ENCODE data around the gene PACRG. TPM values are rescaled to one million over a fixed set of nuclear protein-coding genes. Genes with fewer than 3 reads are reported as not detected.

The PACRG gene
- total RNA-seq, 4 donors from 2014 or later = 1.5 to 10.4 (median 2.1) TPM

DNA sequence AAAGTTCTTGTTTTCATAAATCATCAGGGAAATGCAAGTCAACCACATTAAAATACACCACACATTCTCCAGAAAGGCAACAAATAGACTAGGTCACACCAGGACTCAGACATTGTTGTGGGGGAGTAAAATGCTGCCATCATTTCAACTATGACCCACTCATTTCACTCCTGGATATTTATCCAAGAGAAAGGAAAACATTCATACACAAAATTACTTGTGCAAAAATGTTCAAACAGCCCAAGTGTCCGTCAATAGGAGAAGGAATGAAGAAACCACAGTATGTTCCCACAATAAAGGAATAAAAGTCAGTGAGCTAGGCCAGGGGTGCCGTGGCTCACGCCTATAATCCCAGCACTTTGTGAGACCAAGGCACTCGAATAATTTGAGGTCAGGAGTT, 605.3 kb downstream of the PACRG start:
- Histone ChIP-seq H3K4me3 (no peak overlapping the region), H3K9me3 (no peaks in the 10 kb centered on the region), H3K36me3 (no peaks in the 10 kb centered on the region), H3K27me3 (no peaks in the 10 kb centered on the region), H3K27ac (peak overlapping the region in 3 of 4 donors; percentile 32 to 92 (median 92)), H3K4me1 (peaks cover 0 to 81% (median 33%) of the 10 kb centered on the region in 4 donors)
- DNase-seq (ENCODE audit: low spot score in 2 of 2) = no peak
- TF ChIP-seq CTCF (IDR thresholded peaks at IDR 0.05) (no peak), POLR2A (IDR thresholded peaks at IDR 0.05) (no peak)
- 58 to 76% methylated on average over 3 to 4 of the region's 4 CpGs for WGBS, 2 donors

DNA sequence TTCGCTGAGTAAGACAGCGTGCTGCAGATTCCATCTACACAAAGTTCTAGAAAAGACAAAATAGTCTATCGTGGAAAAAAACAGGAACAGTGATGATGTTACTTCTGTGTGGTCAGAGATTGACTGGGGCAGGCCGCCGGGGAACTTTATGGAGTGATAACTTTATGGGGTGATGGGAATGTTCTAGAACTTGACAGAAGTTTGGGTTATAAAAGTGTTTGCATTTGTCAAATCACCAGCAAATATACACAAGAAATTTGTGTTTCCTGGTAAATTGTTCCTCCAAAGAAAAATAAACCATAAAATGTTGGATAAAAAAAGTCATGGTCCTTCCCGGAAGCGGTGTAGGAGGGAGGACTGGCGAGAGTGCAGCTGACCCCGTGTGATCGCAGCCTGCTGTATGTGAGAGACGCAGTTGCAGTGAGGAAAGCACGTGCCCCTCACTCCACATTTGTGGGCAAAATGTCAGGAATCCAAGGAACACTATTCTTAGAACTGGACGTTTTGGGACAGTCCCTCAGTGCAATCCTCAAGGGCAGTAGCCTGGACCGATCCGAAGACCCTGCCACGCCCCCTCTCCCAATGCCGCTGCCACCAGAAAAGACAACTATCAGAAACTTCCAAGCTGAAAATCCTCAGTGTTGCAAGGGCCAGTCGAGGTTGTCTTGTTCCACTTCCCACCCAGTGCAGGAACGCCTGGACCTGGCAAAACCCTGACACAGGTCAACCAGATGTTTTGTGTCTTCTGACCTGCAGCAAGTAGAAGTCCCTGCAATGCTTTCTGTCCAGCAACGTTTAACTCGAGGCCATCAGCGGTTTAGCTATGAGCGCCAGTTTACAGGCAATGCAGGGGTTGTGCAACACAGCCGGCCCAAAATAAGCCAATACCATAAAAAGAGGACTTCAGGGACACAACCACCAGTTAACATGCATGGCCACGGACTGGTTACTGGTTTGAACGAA, 606.2 kb downstream of the PACRG start:
- no peak for TF ChIP-seq CTCF (IDR thresholded peaks at IDR 0.05)
- no peak for TF ChIP-seq EP300 (IDR thresholded peaks at IDR 0.05)
- TF ChIP-seq POLR2A (IDR thresholded peaks at IDR 0.05) = no peak
- Histone ChIP-seq H3K36me3 (no peaks in the 10 kb centered on the region), H3K27ac (peak overlapping the region in 3 of 4 donors; percentile 32 to 92 (median 92)), H3K4me3 (no peak overlapping the region), H3K4me1 (peaks cover 0 to 84% (median 32%) of the 10 kb centered on the region in 4 donors), H3K27me3 (no peaks in the 10 kb centered on the region), H3K9me3 (no peaks in the 10 kb centered on the region)
- no peak for DNase-seq (ENCODE audit: low spot score in 2 of 2)
- WGBS, 2 donors = 48 to 52% methylated on average over 26 of the region's 26 CpGs

GRCh38 chr6:163335056-163335455, 607.3 kb downstream of the PACRG start:
- Histone ChIP-seq H3K27ac (peak overlapping the region; percentile 57 to 92 (median 75)), H3K4me3 (no peak overlapping the region), H3K27me3 (no peaks in the 10 kb centered on the region), H3K36me3 (no peaks in the 10 kb centered on the region), H3K4me1 (peaks cover 0 to 87% (median 36%) of the 10 kb centered on the region in 4 donors), H3K9me3 (no peaks in the 10 kb centered on the region)
- DNase-seq (ENCODE audit: low spot score in 2 of 2) = no peak
- TF ChIP-seq POLR2A (IDR thresholded peaks at IDR 0.05) = no peak
- no peak for TF ChIP-seq CTCF (IDR thresholded peaks at IDR 0.05)
- TF ChIP-seq EP300 (IDR thresholded peaks at IDR 0.05) = no peak
- 80 to 84% methylated on average over 7 of the region's 7 CpGs for WGBS, 2 donors

DNA sequence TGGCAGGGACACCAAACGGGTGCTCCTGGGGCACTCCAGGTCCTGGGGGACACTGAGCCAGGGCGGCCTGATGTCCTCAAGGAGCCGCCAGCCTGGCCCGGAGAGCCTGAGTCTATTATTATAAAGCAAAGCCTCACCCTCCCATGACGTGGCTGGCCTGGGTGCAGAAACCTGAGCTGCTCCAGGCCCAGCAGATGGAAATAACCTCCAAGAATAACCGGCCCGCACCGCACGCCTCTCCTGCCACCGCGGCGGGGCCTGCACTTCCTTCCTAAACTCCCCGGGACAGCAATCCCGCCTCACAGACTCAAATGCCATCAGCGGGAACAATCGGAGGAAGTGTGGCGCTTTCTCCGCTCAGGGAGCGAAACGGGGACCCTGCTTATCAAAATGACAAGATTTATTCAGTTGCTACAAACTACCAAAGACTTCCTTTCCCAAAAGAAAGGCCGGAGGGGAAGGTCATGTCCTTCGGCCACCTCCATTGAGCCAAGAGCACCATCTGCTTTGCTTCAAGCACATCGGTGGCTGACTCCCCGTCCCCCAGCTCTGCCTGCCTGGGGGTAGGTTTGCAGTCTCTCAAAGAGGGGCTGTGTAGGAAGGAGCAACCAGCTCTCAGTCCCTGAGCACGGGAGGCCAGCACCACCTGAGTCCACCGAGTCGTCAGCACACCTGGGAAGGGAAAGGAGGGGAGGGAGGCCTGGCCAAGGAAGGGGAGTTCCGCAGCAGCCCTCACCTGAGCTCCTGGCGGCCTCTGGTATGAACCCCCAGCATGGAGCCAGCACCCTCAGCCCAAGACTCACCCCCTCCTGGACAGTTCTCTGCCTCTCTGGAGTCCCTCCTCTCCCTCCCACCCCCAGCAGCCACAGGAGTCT, 608.1 kb downstream of the PACRG start:
- Histone ChIP-seq H3K27me3 (no peaks in the 10 kb centered on the region), H3K36me3 (no peaks in the 10 kb centered on the region), H3K9me3 (no peaks in the 10 kb centered on the region), H3K4me3 (peak overlapping the region in 1 of 4 donors; percentile 2), H3K27ac (peak overlapping the region; percentile 57 to 92 (median 75)), H3K4me1 (peaks cover 0 to 82% (median 33%) of the 10 kb centered on the region in 4 donors)
- TF ChIP-seq EP300 (IDR thresholded peaks at IDR 0.05) = peak in 1 of 2 donors; percentile 59
- TF ChIP-seq POLR2A (IDR thresholded peaks at IDR 0.05) = no peak
- no peak for TF ChIP-seq CTCF (IDR thresholded peaks at IDR 0.05)
- WGBS, 2 donors = 29 to 44% methylated on average over 20 to 29 of the region's 29 CpGs
- no peak for DNase-seq (ENCODE audit: low spot score in 2 of 2)
